ENCODE data around the gene LIN28B. TPM values are rescaled to one million over a fixed set of nuclear protein-coding genes. Genes with fewer than 3 reads are reported as not detected.

LIN28B gene
- total and polyA plus RNA-seq, 2 of the 4 experiments (the other 2 are of a cell fraction): not detected

GRCh38 chr6:105014448-105014847 is 57.5 kb downstream of the LIN28B start:
- H2AK5ac ChIP-seq (ENCODE audit: low read depth, low read length): no peak overlapping the region
- H3K4me3 ChIP-seq (ENCODE audit: insufficient read depth, low read depth, low read length): no peak overlapping the region
- ChIA-PET CTCF (interaction anchor here (0.6 kb wide), 1 partner anchor 17 kb away, joined by 3 read pairs; no protein-coding TSS in a partner anchor), POLR2A (ENCODE audit: unreplicated experiment) (no interaction called here)
- no peak overlapping the region for H4K5ac ChIP-seq (ENCODE audit: low read depth, low read length)
- H3K14ac ChIP-seq (replicated peaks; ENCODE audit: low read depth, low read length): no peak overlapping the region
- H2BK5ac ChIP-seq (ENCODE audit: low read depth, low read length, poor library complexity, severe bottlenecking): no peak overlapping the region
- no peak overlapping the region for H3K56ac ChIP-seq (ENCODE audit: extremely low read depth, insufficient read depth, low read length)
- H2BK20ac ChIP-seq (ENCODE audit: low read depth, low read length): no peak overlapping the region
- no peaks in the 10 kb centered on the region for H3K4me1 ChIP-seq (ENCODE audit: control insufficient read depth, insufficient read depth, low read length)
- H3K9ac ChIP-seq (ENCODE audit: low read depth, low read length): no peak overlapping the region
- H4K91ac ChIP-seq (ENCODE audit: insufficient read depth, low read depth, low read length): no peak overlapping the region
- no peak for ATAC-seq (ENCODE audit: low read depth)
- H3K4me2 ChIP-seq (ENCODE audit: low read depth, low read length): no peak overlapping the region
- DNase-seq: no peak
- no peaks in the 10 kb centered on the region for H3K9me1 ChIP-seq (ENCODE audit: insufficient read depth, low read length)
- no peak overlapping the region for H2BK120ac ChIP-seq (ENCODE audit: low read depth, low read length)
- no peaks in the 10 kb centered on the region for H3K36me3 ChIP-seq (ENCODE audit: control insufficient read depth, insufficient read depth, low read length)
- H3K23ac ChIP-seq (ENCODE audit: low read depth, low read length): no peak overlapping the region
- no TSS peak for BruUV-seq (replicated peaks)
- H3K4ac ChIP-seq (ENCODE audit: low read depth, low read length): no peak overlapping the region
- TF ChIP-seq RFX5 (IDR thresholded peaks at IDR 0.05; ENCODE audit: low read depth, low read length): no peak
- no peak for TF ChIP-seq FOS (IDR thresholded peaks at IDR 0.05; ENCODE audit: low read depth, low read length)
- no peak for TF ChIP-seq USF2 (IDR thresholded peaks at IDR 0.05; ENCODE audit: low read depth, low read length)
- TF ChIP-seq BHLHE40 (IDR thresholded peaks at IDR 0.05; ENCODE audit: low read depth, low read length): no peak
- TF ChIP-seq CTCF (conservative IDR thresholded peaks at IDR 0.05; ENCODE audit: low read depth, low read length): no peak
- no peak for TF ChIP-seq RAD21 (IDR thresholded peaks at IDR 0.05; ENCODE audit: low read length)
- TF ChIP-seq MAFK (IDR thresholded peaks at IDR 0.05; ENCODE audit: low read depth, low read length): no peak
- no peak for TF ChIP-seq SMC3 (IDR thresholded peaks at IDR 0.05; ENCODE audit: low read depth, low read length)
- no peak for TF ChIP-seq NFE2L2 (IDR thresholded peaks at IDR 0.05; ENCODE audit: low read depth, low read length)
- WGBS, 2 experiments (ENCODE audit: extremely low coverage in 2 of 2, insufficient read length in 1 of 2): 80% methylated on average over 1 of the region's 3 CpGs; no CpG with 5 or more reads in 1 of the 2 experiments
- no peaks in the 10 kb centered on the region for H3K27me3 ChIP-seq (ENCODE audit: control insufficient read depth, insufficient read depth, low read length)
- in situ Hi-C loops (cut with MboI; ENCODE audit: low sequenced_read_pairs) (no loop called here), intact Hi-C loops (cut with micrococcal nuclease) (no loop called here), dilution Hi-C loops (cut with HindIII; ENCODE audit: low sequenced_read_pairs, unreplicated experiment) (no loop called here)
- no peaks in the 10 kb centered on the region for H3K9me3 ChIP-seq (ENCODE audit: control insufficient read depth, insufficient read depth, low read length)
- no peak overlapping the region for H2BK15ac ChIP-seq (ENCODE audit: low read depth, low read length)
- no peak overlapping the region for H3K18ac ChIP-seq (ENCODE audit: low read depth, low read length)
- no peak overlapping the region for H2AFZ ChIP-seq (replicated peaks; ENCODE audit: low read length, poor library complexity)
- no peaks in the 10 kb centered on the region for H4K20me1 ChIP-seq (ENCODE audit: insufficient read depth, low read length)
- no peak overlapping the region for H3K27ac ChIP-seq (ENCODE audit: insufficient read depth, low read length)
- no peak overlapping the region for H4K8ac ChIP-seq (ENCODE audit: low read depth in 2 of 2, low read length in 2 of 2)
- H3K79me1 ChIP-seq (ENCODE audit: low read depth in 1 of 2, low read length in 2 of 2): no peaks in the 10 kb centered on the region
- H2AK9ac ChIP-seq (replicated peaks; ENCODE audit: low read depth, low read length, poor library complexity): no peak overlapping the region
